ENCODE measurements around the gene FNTB. TPM values are rescaled to one million over a fixed set of nuclear protein-coding genes. Genes with fewer than 3 reads are reported as not detected.

FNTB gene
- total RNA-seq, 1 donor from 2014 or later = 9.2 TPM

DNA sequence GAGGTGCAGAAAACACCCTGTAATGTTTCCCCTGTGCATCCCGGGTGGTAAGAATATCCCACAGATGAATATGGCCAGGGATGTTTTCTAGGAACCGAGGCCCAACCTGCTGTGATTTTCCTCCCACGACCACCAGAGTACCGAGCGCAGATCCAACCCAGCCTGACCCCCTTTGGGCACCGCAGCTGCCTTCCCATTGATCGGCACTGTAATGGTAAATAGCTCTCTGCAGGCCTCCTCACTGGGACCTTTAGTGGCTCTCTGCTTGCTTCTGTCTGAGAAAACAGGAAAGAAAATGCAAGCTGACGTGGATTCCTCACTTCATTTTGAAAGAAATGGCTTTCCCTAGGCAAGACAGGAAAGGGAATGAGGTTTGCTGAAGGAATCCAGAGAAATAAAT lies 12.1 kb upstream of the FNTB start:
- DNase-seq (ENCODE audit: low read depth, low spot score) = no peak

- DNase-seq (ENCODE audit: low read depth, low spot score) = no peak
These were observed 7.2 kb upstream of the FNTB start for GRCh38 chr14:64979336-64980074.

DNA sequence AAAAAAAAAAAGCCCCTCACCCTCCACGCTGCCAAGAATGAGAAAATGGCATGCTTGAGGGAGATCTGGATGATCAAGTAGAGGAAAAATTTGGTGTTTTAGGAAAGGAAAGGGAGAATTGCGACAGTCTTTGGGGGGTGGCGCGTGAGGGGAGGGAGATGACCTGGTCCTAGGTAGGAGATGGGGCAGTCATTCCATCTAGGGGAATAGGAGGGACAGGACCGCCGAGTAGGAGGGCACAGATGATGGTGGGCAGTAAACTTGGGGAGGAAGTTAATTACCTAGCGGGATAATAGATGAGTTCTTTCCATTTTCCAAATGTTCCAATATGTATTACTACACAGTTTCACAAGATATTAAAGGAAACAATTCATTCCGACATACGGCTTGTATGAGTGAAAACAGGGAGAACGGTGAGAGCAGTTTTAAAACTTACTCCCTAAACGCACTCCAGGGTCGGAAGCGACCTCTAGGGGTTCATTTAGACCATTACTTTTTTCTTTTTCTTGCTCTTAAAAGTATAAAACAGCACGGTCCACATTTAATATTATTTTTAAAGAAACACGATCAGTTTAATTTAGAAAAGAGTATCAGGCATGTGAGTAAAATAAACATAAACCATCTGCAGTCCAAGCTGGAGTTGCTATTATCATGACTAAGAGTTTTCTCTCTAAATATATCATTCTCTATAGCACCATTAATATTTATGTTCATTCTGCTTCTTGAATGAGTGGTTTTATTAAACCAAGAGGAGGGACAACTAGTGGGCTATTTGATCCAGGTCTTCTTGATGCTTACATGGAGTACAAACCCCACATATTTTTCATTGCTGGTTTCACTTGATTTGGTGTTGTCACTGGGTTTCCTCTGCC lies 3.0 kb upstream of the FNTB start:
- no peak for DNase-seq (ENCODE audit: low read depth, low spot score)

GRCh38 chr14:64987438-64987767 lies 708 bp downstream of the FNTB start:
- DNase-seq (ENCODE audit: low read depth, low spot score) = no peak

DNA sequence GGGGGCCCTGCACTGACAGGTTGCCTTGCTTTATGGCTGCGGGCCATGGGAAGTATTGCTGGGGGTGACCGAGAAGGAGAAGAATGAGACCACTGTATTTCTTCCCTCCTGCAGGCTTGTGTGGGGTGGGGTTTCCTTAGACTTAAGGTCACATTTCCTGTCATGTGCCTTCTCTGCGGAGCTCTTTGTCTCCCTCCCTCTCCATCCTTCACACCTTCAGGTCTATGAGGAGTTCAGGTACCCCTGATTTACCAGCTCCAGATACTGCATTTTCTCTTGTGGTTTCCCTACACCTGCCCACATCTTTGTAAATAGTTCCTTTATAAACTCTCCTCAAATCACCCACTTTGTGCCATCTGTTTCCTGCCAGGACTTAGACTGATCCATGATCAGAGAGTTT lies 3.6 kb downstream of the FNTB start:
- DNase-seq (ENCODE audit: low read depth, low spot score) = no peak

DNA sequence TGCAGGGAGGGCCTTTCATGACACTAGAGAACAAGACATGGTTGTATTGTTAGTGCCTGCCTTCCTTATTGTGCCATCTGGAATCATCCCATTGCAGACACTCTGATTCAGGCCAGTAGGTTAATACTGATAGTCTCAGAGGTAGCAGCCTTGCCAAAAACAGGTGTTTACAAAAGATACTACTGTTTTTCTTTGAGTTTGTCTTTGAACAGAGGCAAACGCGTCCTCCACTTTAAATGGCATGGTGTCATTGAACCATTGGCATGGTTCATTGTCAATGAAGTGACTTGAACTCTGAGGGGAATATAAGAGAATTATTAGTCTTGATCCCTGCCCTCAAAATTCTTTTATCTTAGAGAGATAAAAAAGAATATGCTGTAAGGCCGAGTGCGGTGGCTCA lies 4.2 kb downstream of the FNTB start:
- no peak for DNase-seq (ENCODE audit: low read depth, low spot score)

- no peak for DNase-seq (ENCODE audit: low read depth, low spot score)
These were observed 5.7 kb downstream of the FNTB start for GRCh38 chr14:64992328-64992885.

DNA sequence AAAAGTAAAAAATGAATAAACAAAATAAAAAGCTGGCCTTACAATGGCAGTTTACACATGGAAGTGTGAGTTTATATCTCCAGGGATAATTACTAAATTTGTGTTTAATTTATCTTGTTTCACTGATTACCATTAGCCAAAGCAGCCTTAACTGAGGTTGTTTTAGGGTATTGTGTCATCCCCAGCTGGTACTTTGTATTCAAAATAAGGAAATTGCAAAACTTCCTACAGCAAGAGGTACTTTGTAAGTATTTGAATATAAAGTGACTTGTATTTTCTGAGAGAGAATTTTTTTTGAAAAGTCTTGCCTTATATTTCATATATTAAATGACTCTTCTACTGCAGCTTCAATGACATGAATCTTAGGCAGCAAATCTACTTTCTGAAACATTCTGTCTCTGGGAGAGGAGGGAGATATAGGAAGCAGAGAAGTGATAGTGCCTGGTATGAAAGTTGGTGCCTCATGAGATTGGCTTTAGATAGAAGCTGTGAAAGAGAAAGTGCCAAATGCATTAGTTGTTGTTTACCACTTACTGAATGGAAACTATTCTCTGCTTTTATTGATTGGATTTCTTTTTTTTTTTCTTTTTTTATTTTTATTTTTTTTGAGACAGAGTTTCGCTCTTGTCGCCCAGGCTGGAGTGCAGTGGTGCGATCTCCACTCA lies 6.7 kb downstream of the FNTB start:
- DNase-seq (ENCODE audit: low read depth, low spot score) = no peak

DNA sequence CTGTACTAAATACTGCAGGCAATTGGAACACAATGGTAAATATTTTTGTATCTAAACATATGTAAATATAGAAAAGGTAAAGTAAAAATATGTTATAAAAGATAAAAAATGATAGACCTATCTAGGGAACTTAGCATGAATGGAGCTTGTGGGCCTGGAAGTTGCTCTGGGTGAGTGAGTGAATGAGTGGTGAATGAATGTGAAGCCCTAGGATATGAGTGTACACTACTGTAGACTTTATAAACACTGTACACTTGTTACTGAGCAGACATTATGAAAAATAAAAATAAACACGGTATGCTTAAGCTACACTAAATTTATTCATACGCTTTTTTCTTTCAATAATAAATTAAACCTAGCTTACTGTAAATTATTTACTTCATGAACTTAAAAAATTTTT lies 7.8 kb downstream of the FNTB start:
- no peak for DNase-seq (ENCODE audit: low read depth, low spot score)

GRCh38 chr14:64995291-64995690 lies 8.6 kb downstream of the FNTB start:
- no peak for DNase-seq (ENCODE audit: low read depth, low spot score)

GRCh38 chr14:64997108-64997794 lies 10.6 kb downstream of the FNTB start:
- DNase-seq (ENCODE audit: low read depth, low spot score) = no peak

- no peak for DNase-seq (ENCODE audit: low read depth, low spot score)
These were observed 11.8 kb downstream of the FNTB start for GRCh38 chr14:64998455-64998931.

DNA sequence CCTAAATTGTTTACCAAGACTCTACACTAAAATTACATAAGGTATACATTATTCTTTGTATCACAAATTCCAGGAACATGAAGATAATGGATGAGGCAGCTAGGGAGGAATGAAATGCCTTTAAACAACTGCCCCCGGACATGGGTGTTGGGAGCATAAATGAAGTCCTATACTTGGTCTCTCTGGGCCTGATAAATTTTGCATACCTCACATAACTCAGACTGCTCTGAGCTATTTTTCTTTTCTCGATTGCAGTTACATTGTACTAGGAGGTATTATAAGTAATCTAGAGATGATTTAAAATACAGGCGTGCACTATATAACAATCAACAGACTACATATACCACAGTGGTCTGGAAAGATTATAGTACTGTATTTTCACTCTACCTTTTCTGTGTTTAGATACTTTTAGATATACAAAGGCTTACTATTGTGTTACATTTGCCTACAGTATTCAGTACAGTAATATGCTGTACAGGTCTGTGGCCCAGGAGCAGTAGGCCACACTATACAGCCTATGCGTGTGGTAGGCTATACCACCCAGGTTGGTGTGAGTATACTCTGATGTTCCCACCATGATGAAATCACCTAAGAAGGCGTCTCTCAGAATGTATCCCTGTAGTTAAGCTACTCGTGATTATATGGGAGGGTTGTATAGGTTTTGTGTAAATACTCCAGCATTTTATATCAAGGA lies 14.3 kb downstream of the FNTB start:
- no peak for DNase-seq (ENCODE audit: low read depth, low spot score)

DNA sequence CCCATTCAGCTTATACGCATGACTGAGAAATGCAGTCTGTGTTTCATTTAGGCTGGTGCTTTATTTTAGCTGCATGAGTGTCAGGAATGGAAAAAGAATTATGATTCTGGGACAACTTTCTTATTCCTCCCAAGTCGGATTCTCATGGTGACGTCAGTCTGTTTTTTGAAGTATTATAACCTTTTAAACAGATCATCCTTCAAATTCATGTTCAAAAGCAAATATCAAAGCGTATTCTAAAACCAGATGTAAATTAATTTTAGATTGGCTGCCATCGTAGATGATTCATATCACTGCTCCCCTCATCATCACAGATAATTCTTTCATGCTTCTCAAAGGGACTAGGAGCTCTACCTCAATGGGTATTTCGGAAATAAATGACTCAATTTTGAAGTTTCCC lies 15.0 kb downstream of the FNTB start:
- DNase-seq (ENCODE audit: low read depth, low spot score) = no peak

- DNase-seq (ENCODE audit: low read depth, low spot score) = no peak
These were observed 16.0 kb downstream of the FNTB start for GRCh38 chr14:65002586-65003210.

- DNase-seq (ENCODE audit: low read depth, low spot score) = no peak
These were observed 16.7 kb downstream of the FNTB start for GRCh38 chr14:65003394-65003793.

DNA sequence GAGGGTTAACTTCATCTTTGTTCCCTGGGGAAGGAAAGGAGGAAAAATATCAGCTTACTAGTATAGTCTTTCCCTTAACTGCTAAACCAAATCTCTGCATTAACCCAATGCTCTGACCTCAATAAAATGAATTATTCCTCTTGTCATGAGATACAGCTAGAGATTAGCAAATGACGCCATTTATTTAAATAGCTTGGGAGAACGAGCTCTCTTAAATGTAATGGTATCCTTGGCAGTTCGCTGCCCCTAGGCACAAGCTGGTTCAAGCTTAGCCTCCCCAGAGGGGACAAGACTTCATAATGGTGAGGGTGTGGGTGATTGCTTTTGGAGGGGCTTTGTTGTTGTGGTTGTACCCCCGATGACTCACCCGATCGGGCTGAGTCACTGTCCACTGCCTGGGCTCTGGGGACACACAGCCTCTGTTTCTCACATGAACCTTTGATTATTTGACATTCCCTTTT lies 19.6 kb downstream of the FNTB start:
- no peak for DNase-seq (ENCODE audit: low read depth, low spot score)

GRCh38 chr14:65007202-65007601 lies 20.5 kb downstream of the FNTB start:
- DNase-seq (ENCODE audit: low read depth, low spot score) = no peak

DNA sequence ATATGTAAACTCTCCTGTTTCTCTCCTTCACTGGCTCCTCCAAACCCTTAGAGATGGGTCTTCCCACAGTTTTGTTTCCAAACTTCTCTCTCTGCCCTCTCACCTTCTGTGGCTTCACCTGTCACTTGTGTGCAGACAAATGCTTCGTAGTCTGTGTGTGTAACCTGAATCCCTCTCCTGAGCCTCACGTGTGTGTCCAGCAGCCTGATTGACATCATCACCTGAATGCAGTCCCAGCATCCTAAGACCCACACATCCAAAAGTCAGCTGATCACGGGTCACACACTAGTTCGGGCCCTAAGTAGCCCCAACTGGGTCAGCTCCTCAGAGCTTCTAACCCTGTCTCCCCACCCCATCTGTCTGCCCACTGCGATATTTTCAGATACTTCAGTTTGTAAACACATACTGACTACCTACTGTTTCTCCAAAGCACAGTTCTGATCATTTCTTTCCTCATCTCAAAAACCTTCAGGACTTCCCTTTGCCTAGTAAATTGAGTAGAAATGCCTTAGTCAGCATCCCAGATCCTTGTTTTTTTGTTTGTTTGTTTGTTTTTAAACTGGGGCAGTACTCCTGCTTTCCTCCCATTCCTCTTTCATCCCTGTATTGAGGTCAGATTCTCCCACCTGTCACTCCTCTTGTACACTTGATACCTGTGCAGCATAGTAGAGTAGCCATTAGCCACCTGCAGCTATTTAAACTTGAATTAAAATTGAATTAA lies 23.7 kb downstream of the FNTB start:
- DNase-seq (ENCODE audit: low read depth, low spot score) = no peak

GRCh38 chr14:65011538-65011937 lies 24.8 kb downstream of the FNTB start:
- no peak for DNase-seq (ENCODE audit: low read depth, low spot score)
